HL-60/S4 treated with phorbol 12-myristate 13-acetate at 8.2 ng/mL for 4 days and 3 days (cell line): ENCODE measurements around the gene PCDHGA1.

Experiments used
- in situ Hi-C: fragments of 300-500 bp; cut with MboI; formaldehyde crosslinking; loops from 2 replicates; pipeline ENCODE4 v1.15.0; 2022; ENCODE audit warnings: low sequenced_read_pairs

PCDHGA1 gene

DNA sequence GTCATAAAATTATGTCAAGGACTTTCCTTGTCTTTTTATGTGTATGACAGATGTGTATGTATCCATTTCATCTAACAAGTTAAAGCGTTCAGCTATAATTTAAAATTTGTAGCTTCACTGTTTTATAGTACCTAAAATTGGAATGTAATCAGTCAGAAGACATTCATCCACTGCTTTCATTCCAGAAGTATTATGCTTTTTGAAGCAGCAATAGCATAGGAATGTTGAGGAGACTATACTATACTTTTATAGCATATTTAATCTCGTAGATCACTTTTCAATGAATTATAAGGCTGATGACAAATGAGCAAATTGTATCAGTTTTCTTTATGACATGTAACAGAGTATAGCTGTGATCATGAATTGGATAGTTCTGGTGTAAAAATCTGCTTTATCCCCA is 106.9 kb downstream of the PCDHGA1 start:
- in situ Hi-C loops: no loop called here

DNA sequence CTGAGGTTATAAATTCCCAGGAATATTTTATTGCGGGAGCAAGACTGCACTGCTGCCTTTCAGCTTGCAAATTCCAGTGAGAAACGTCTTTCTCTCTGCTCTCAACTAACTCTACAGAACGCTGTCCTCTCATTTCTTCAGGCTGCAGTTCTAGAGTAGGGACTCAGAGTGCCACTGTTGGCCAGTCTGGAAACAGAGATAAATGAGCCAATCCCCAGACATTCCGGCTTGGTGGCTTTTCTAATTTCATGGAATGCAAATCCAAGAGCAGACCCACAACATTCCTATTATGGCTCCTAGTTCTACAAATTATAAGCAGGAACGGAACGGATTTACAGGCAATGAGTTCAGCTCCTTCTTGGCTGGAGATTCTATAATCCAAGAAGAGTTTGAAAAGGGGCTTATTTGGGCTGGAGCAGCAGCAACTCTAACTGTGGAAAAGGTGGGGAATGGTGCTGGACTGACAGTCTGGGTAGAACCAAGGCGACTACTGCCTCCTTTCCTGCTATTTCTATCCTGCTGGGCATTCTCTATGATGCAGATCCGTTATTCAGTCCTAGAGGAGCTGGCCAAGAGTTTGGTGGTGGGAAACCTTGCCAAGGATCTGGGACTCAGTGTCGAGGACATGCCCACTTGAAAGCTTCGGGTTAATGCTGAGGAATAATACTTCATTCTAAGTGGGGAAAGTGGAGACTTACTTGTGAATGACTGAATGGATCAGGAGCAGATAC is 109.3 kb downstream of the PCDHGA1 start:
- in situ Hi-C loops: no loop called here

DNA sequence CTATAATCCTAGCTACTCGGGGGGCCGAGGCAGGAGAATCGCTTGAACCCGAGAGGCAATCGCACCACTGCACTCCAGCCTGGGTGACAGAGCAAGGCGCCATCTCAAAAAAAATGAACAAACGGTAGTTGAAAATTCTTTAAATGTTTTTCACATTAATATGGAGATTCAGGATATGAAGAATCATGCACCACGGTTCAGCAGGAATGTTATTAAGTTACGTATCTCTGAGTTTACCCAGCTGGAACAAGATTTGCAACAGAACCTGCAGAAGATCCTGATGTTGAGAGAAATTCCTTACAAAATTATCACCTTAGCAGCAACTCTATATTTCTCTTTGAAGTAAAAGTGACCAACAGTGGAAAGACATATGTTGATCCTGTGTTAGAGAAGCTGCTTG is 110.0 kb downstream of the PCDHGA1 start:
- in situ Hi-C loops: no loop called here

DNA sequence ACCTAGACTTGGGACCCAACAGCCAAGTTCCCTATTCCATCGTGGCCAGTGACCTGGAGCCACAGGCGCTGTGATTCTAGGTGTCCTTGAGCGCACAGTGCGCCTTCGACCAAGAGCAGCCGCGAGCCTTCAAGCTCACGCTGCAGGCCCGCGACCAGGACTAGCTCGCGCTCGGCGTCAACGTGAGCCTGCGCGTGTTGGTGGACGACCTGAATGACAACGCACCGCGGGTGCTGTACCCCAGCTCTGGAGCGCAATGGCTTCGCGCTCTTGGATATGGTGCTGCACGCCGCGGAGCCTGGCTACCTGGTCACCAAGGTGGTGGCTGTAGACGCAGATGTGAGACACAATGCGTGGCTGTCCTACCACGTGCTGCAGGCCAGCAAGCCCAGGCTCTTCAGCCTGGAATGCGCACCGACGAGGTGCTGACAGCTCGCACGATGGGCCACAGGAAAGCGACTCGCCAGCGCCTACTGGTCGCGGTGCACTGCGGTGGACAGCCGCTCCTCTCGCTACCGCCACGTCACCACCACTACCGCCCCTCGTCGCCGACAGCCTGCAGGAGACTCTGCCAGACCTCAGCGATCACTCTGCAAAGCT is 111.4 kb downstream of the PCDHGA1 start:
- in situ Hi-C loops: no loop called here

DNA sequence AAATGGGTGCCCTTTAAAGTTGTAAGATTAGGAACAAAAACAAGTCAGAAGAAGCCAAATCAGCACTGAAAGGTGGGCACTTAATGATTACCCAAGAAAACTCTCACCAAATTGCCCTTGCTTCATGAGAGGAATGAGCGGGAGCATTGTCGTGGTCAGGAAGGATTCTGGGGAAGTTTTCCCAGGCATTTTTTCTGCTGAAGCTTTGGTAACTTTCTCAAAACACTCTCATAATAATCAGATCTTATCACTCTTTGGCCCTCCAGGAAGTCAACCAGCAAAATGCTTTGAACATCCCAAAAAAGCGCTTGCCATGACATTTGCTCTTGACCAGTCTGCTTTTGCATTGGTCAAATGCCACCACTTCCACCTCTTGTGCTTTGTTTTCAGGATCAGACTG is 135.0 kb downstream of the PCDHGA1 start:
- in situ Hi-C loops: no loop called here

DNA sequence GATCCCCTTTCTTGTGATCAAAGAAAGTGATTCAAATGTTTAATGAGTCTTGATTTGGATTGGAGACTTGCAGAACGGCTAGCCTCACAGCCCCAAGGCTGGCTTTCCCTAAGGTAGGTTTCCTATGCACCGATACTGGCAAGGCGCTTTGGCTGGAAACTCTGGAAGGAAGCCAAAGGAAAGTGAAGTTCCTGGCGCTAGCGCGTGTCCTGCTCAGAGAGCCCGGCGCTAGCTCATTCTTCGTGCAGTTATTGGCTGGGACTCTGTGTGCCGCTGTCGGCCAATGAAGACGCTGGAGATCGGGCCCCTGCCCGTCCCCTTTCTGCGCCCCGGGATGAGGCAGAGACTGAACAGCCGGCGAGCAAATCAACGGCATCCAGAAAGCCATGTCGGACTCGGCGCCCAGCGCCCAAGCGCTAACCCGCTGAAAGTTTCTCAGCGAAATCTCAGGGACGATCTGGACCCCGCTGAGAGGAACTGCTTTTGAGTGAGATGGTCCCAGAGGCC is 145.4 kb downstream of the PCDHGA1 start, which contains the start of gene PCDHGC3:
TSS of gene PCDHGC3 (plus strand) at position 342 of the 507 bp plus-strand sequence. CDS start at position 493, 151 bp downstream.
- in situ Hi-C loops: no loop called here

DNA sequence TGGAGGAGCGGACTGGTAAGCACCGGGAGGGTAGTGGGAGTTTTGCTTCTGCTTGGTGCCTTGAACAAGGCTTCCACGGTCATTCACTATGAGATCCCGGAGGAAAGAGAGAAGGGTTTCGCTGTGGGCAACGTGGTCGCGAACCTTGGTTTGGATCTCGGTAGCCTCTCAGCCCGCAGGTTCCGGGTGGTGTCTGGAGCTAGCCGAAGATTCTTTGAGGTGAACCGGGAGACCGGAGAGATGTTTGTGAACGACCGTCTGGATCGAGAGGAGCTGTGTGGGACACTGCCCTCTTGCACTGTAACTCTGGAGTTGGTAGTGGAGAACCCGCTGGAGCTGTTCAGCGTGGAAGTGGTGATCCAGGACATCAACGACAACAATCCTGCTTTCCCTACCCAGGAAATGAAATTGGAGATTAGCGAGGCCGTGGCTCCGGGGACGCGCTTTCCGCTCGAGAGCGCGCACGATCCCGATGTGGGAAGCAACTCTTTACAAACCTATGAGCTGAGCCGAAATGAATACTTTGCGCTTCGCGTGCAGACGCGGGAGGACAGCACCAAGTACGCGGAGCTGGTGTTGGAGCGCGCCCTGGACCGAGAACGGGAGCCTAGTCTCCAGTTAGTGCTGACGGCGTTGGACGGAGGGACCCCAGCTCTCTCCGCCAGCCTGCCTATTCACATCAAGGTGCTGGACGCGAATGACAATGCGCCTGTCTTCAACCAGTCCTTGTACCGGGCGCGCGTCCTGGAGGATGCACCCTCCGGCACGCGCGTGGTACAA is 146.0 kb downstream of the PCDHGA1 start:
- in situ Hi-C loops: no loop called here

DNA sequence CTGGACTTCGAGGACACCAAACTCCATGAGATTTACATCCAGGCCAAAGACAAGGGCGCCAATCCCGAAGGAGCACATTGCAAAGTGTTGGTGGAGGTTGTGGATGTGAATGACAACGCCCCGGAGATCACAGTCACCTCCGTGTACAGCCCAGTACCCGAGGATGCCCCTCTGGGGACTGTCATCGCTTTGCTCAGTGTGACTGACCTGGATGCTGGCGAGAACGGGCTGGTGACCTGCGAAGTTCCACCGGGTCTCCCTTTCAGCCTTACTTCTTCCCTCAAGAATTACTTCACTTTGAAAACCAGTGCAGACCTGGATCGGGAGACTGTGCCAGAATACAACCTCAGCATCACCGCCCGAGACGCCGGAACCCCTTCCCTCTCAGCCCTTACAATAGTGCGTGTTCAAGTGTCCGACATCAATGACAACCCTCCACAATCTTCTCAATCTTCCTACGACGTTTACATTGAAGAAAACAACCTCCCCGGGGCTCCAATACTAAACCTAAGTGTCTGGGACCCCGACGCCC is 146.8 kb downstream of the PCDHGA1 start:
- in situ Hi-C loops: no loop called here

DNA sequence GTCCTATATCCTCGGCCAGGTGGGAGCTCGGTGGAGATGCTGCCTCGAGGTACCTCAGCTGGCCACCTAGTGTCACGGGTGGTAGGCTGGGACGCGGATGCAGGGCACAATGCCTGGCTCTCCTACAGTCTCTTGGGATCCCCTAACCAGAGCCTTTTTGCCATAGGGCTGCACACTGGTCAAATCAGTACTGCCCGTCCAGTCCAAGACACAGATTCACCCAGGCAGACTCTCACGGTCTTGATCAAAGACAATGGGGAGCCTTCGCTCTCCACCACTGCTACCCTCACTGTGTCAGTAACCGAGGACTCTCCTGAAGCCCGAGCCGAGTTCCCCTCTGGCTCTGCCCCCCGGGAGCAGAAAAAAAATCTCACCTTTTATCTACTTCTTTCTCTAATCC is 147.5 kb downstream of the PCDHGA1 start:
- in situ Hi-C loops: no loop called here

DNA sequence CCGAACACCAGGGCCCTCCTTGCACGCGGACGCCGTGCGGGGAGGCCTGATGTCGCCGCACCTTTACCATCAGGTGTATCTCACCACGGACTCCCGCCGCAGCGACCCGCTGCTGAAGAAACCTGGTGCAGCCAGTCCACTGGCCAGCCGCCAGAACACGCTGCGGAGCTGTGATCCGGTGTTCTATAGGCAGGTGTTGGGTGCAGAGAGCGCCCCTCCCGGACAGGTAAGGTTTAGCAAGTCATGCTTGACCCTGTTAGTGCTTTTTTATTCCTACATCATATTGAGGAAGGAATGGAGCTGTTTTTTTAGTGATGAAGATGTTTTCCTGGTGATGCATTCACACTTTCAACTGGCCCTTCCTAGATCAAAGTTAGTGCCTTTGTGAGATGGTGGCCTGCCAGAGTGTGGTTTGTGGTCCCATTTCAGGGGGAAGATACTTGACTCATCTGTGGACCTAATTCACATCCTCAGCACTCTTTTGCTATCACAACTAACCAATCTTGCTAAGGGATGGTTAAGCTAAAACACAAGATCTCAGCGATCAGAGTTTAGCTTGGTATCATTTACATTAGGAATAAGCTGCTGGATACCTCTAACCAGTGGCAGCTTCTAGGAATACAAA is 148.1 kb downstream of the PCDHGA1 start:
- in situ Hi-C loops: no loop called here

DNA sequence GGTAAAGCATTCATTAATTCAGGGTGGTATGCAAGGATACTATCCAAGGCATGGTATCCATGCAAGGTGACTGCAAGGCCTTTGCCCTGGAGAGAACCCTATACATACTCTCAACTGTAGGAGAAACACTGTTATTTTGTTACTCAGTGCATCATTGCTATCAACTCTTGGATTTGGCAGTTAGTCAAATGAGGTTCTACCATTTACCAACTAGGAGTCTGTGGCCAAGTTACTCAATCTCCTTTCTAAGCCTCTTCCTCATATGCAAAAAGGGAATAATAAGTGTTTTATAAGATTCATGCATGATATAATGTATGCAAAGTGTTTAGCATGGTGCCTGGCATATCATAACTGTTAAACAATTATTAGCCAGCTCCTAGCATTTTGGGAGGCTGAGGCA is 149.5 kb downstream of the PCDHGA1 start:
- in situ Hi-C loops: no loop called here

DNA sequence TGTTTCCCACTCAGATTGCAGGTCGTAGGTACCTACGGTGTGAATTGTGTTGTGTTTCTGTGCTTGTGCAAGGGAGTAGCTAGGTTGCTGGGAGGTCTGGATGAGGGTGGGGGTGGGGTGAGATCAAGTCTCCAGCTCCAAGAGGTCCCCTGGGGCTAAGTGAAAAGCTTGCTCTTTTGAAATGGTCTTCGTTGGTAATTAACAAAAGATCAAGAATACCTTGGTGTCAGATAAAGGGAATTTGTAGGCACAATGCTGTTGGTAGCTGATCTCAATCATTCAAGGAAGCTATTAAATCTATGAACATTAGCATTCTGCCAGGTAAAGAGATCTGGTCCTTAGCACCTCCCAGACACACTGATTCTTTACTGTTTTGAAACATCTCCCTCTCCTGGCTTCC is 153.6 kb downstream of the PCDHGA1 start:
- in situ Hi-C loops: no loop called here

DNA sequence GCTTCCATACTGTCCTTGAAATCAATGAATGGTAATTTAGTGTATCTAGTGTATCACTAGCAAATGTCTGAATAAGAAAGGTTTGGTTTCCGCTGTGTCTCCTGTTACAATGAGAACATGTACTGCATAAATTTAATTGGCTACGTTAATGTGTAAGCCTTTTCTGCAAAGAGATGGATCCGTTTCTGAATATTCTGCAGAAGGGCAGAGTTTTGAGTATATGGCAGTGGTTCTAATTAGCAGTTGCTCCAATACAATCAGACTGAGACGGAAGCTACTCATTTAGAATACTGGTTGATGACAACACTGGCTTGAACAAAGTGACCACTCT is 154.0 kb downstream of the PCDHGA1 start:
- in situ Hi-C loops: no loop called here

DNA sequence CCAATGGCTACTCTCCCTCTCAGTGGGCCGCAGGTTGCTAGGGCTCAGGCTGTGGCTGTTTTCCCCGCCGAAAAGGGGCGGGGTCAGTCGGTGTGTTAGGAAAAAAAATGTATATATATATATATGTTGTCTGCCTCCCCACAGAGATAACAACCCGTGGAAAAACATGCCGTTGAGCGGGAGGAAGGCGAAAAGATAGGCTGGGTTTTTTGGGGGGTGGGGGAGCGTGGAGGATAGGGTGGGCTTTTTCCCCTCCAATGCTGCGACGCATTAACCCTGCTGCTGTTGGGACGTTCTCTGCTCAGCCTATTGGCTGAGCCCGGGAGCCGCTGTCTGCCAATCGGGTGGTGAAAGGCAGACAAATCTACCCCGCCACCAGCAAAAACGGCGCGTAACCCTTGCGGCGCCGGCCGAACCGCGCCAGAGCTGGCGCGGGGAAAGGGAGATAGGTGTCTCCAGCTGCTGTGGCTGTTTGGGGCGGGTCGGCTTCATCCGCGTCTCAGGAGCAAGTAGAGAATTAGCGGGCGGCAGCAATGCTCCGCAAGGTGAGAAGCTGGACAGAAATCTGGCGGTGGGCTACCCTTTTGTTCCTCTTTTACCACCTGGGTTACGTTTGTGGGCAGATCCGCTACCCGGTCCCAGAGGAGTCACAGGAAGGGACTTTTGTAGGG is 154.5 kb downstream of the PCDHGA1 start, which contains the start of gene PCDHGC4:
TSS of gene PCDHGC4 (plus strand) at position 390 of the 671 bp plus-strand sequence. CDS start at position 534, 144 bp downstream.
- in situ Hi-C loops: no loop called here

DNA sequence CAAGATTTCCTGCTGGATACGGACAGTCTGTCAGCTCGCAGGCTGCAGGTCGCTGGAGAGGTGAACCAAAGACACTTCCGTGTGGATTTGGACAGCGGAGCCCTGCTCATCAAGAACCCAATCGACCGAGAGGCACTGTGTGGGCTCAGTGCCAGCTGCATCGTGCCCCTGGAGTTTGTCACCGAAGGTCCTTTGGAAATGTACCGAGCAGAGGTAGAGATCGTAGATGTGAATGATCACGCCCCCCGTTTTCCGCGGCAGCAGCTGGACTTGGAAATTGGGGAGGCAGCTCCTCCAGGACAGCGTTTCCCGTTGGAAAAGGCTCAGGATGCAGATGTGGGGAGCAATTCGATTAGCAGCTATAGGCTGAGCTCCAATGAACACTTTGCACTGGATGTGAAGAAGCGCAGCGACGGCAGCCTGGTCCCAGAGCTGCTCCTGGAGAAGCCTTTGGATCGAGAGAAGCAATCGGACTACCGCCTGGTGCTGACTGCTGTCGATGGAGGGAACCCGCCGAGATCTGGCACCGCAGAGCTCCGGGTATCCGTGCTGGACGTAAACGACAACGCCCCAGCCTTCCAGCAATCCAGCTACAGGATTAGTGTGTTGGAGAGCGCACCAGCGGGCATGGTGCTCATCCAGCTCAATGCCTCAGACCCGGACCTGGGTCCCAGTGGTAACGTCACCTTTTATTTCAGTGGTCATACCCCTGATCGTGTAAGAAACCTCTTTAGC is 155.2 kb downstream of the PCDHGA1 start:
- in situ Hi-C loops: no loop called here

DNA sequence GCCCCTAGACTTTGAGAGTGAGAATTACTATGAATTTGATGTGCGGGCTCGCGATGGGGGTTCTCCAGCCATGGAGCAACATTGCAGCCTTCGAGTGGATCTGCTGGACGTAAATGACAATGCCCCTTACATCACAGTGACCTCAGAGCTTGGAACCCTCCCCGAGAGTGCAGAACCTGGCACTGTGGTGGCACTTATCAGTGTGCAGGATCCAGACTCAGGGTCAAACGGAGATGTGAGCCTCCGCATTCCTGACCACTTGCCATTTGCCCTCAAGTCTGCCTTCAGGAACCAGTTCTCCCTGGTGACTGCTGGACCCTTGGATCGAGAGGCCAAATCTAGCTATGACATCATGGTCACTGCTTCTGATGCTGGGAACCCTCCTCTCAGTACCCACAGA is 155.8 kb downstream of the PCDHGA1 start:
- in situ Hi-C loops: no loop called here

DNA sequence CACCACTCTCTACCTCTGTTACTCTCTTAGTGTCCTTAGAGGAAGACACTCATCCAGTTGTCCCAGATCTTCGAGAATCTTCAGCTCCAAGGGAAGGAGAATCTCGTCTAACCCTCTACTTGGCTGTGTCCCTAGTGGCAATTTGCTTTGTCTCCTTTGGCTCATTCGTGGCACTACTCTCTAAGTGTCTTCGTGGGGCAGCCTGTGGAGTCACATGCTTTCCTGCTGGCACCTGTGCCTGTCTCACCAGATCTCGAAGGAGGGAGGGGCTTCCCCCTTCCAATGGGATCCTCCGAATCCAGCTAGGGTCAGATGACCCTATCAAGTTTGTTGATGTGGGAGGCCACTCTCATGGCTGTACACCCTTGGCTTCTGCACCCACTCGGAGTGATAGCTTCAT is 156.8 kb downstream of the PCDHGA1 start:
- in situ Hi-C loops: no loop called here

DNA sequence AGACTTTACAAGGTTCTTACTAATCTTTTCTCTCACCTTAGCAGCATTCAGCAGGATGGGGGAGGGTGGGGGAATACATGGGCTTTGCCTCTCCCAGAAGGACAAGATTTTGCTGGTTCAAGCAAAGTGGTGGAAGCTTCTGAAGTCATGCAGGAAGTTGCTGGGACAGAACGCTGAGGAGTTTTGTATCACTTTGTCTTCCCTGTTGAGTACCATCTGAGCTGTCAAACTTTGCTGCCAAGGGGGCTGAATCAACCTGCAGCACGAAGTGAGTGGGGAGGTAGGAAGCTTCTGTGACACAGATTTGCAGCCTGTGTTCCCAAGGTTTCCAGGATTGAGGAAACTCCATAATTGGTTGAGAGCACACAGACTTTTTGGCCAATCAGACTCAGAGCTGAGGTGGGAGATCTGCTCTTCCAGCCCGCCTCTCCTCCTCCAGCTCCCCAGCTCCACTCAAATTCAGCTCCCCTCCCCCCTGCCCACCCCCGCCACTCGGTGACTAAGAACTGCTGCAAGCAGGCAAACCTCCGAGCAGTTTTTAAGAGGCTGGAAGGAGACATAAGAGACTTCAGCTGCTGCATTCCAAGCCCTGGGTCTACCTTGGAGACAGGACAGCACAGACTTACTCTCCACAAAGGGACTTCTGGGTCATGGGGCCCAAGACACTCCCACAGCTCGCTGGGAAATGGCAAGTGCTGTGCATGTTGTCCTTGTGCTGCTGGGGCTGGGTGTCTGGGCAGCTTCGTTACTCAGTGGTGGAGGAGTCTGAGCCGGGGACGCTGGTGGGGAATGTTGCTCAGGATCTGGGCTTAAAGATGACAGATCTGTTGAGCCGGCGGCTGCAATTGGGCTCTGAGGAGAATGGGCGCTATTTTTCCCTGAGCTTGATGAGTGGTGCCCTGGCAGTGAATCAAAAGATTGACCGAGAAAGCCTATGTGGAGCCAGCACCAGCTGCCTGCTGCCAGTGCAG is 158.6 kb downstream of the PCDHGA1 start, which contains the start of gene PCDHGC5:
TSS of gene PCDHGC5 (plus strand) at position 491 of the 971 bp plus-strand sequence. CDS start at position 651, 160 bp downstream.
- in situ Hi-C loops: no loop called here
